ENCODE data around the gene B4GALT2. TPM values are rescaled to one million over a fixed set of nuclear protein-coding genes. Genes with fewer than 3 reads are reported as not detected.

Gene B4GALT2
- total RNA-seq, 1 donor from 2014 or later, result 56.6 TPM

- Mint-ChIP-seq H3K4me1 (ENCODE audit: low read depth, unreplicated experiment) (peaks cover 5% of the 10 kb centered on the region), H3K36me3 (ENCODE audit: low read depth, unreplicated experiment) (peaks cover 10% of the 10 kb centered on the region), H3K4me3 (ENCODE audit: unreplicated experiment) (no peak overlapping the region), H3K9me3 (ENCODE audit: unreplicated experiment) (no peaks in the 10 kb centered on the region), H3K27ac (ENCODE audit: unreplicated experiment) (no peak overlapping the region), H3K27me3 (ENCODE audit: low read depth, unreplicated experiment) (peaks cover 5% of the 10 kb centered on the region)
- TF ChIP-seq EZH2 (IDR thresholded peaks at IDR 0.05; ENCODE audit: insufficient read depth, low read length), result no peak
- no peak for TF ChIP-seq CTCF (IDR thresholded peaks at IDR 0.05; ENCODE audit: insufficient read depth, low read depth, low read length)
- H3K79me2 ChIP-seq (ENCODE audit: insufficient read depth, low read length), result no peaks in the 10 kb centered on the region
- DNase-seq (ENCODE audit: low read depth) (no peak), FAIRE-seq (no peak)
- H3K9me3 ChIP-seq (ENCODE audit: insufficient read depth, low read depth, low read length), result no peaks in the 10 kb centered on the region
- H3K36me3 ChIP-seq (ENCODE audit: insufficient read depth, low read length), result no peaks in the 10 kb centered on the region
- no peaks in the 10 kb centered on the region for H4K20me1 ChIP-seq (ENCODE audit: insufficient read depth, low read length)
- no peaks in the 10 kb centered on the region for H3K27me3 ChIP-seq (ENCODE audit: insufficient read depth, low read length)
- H3K27ac ChIP-seq (ENCODE audit: low read depth, low read length), result no peak overlapping the region
- H3K9ac ChIP-seq (ENCODE audit: low read length), result no peak overlapping the region
- no peak overlapping the region for H3K4me3 ChIP-seq (ENCODE audit: insufficient read depth, low read depth, low read length)
- H3K4me2 ChIP-seq (ENCODE audit: low read length), result no peak overlapping the region
- no peak overlapping the region for H2AFZ ChIP-seq (ENCODE audit: low read depth, low read length)
- no peaks in the 10 kb centered on the region for H3K4me1 ChIP-seq (ENCODE audit: insufficient read depth, low read length)
Observed at GRCh38 chr1:44010935-44011471, 32.0 kb downstream of the B4GALT2 start.

- no peak for FAIRE-seq
- H3K4me1 Mint-ChIP-seq (ENCODE audit: low read depth, unreplicated experiment), result peaks cover 5% of the 10 kb centered on the region
Observed at GRCh38 chr1:44012404-44012803, 33.4 kb downstream of the B4GALT2 start.

More at GRCh38 chr1:44012404-44012803, 33.4 kb downstream of the B4GALT2 start:
- peaks cover 2% of the 10 kb centered on the region for H3K27me3 Mint-ChIP-seq (ENCODE audit: low read depth, unreplicated experiment)
- Histone ChIP-seq H4K20me1 (ENCODE audit: insufficient read depth, low read length) (no peaks in the 10 kb centered on the region), H3K4me1 (ENCODE audit: insufficient read depth, low read length) (no peaks in the 10 kb centered on the region), H3K9me3 (ENCODE audit: insufficient read depth, low read depth, low read length) (no peaks in the 10 kb centered on the region), H3K27ac (ENCODE audit: low read depth, low read length) (no peak overlapping the region), H3K36me3 (ENCODE audit: insufficient read depth, low read length) (no peaks in the 10 kb centered on the region), H3K27me3 (ENCODE audit: insufficient read depth, low read length) (no peaks in the 10 kb centered on the region), H3K9ac (ENCODE audit: low read length) (no peak overlapping the region), H3K79me2 (ENCODE audit: insufficient read depth, low read length) (no peaks in the 10 kb centered on the region), H2AFZ (ENCODE audit: low read depth, low read length) (no peak overlapping the region), H3K4me3 (ENCODE audit: insufficient read depth, low read depth, low read length) (no peak overlapping the region), H3K4me2 (ENCODE audit: low read length) (no peak overlapping the region)
- no peak overlapping the region for H3K27ac Mint-ChIP-seq (ENCODE audit: unreplicated experiment)
- H3K9me3 Mint-ChIP-seq (ENCODE audit: unreplicated experiment), result no peaks in the 10 kb centered on the region
- peaks cover 9% of the 10 kb centered on the region for H3K36me3 Mint-ChIP-seq (ENCODE audit: low read depth, unreplicated experiment)
- TF ChIP-seq CTCF (IDR thresholded peaks at IDR 0.05; ENCODE audit: insufficient read depth, low read depth, low read length) (no peak), EZH2 (IDR thresholded peaks at IDR 0.05; ENCODE audit: insufficient read depth, low read length) (no peak)
- no peak for DNase-seq (ENCODE audit: low read depth)
- no peak overlapping the region for H3K4me3 Mint-ChIP-seq (ENCODE audit: unreplicated experiment)
